GM19395 (cell line): ENCODE results near the gene ANKRD2.
"Not testable (repeated sequence)": the region's sequence is repeated elsewhere in the genome, so short reads cannot be mapped to it uniquely, and the experiment has no call there.

Experiments
- ATAC-seq: cut with Tn5 transposase; IDR thresholded peaks from one replicate; pipeline ENCODE4 v1.9.1; 2021; ENCODE audit warnings: mild to moderate bottlenecking, moderate library complexity; ENCODE audit not compliant: unreplicated experiment

The ANKRD2 gene

GRCh38 chr10:97572214-97572989, at the start of gene ANKRD2:
TSS of gene ANKRD2 (plus strand) at chr10:97572779. CDS start at chr10:97572789, 10 bp downstream.
- ATAC-seq = peak; percentile 69

- ATAC-seq = no peak
Measured at GRCh38 chr10:97522937-97523336, 49.6 kb upstream of the ANKRD2 start.

- no peak for ATAC-seq
Measured at GRCh38 chr10:97525086-97525485, 47.5 kb upstream of the ANKRD2 start.

GRCh38 chr10:97525683-97526110, 46.9 kb upstream of the ANKRD2 start:
- no peak for ATAC-seq

GRCh38 chr10:97528876-97529275, 43.7 kb upstream of the ANKRD2 start:
- not testable (repeated sequence) for ATAC-seq

- ATAC-seq = no peak
Measured at GRCh38 chr10:97529685-97530465, 42.7 kb upstream of the ANKRD2 start.

- no peak for ATAC-seq
Measured at GRCh38 chr10:97531401-97531986, 41.1 kb upstream of the ANKRD2 start.

- no peak for ATAC-seq
Measured at GRCh38 chr10:97532935-97533671, 39.5 kb upstream of the ANKRD2 start.

- ATAC-seq = no peak
Measured at GRCh38 chr10:97533888-97534287, 38.7 kb upstream of the ANKRD2 start.

- no peak for ATAC-seq
Measured at GRCh38 chr10:97534746-97535367, 37.7 kb upstream of the ANKRD2 start.

GRCh38 chr10:97537186-97537869, 35.3 kb upstream of the ANKRD2 start:
- ATAC-seq = no peak

GRCh38 chr10:97538411-97538810, 34.2 kb upstream of the ANKRD2 start:
- no peak for ATAC-seq

GRCh38 chr10:97538839-97539238, 33.7 kb upstream of the ANKRD2 start:
- ATAC-seq = no peak

GRCh38 chr10:97539523-97540200, 32.9 kb upstream of the ANKRD2 start:
- ATAC-seq = no peak

GRCh38 chr10:97540669-97541500, 31.7 kb upstream of the ANKRD2 start:
- no peak for ATAC-seq

- ATAC-seq = no peak
Measured at GRCh38 chr10:97542169-97543024, 30.2 kb upstream of the ANKRD2 start.

- ATAC-seq = no peak
Measured at GRCh38 chr10:97543025-97543546, 29.5 kb upstream of the ANKRD2 start.
